H9 (cell line): ENCODE data around the gene ZMIZ2. TPM values are rescaled to one million over a fixed set of nuclear protein-coding genes. Genes with fewer than 3 reads are reported as not detected.

Experiments used
- DNase-seq: peaks from one replicate; pipeline ENCODE4 v3.0.0-alpha.2; 2017
- H2AFZ ChIP-seq: one replicate; pipeline ENCODE4 v1.6.1; 2013; ENCODE audit warnings: mild to moderate bottlenecking, low read length, control low read depth, moderate library complexity
- H2AK5ac ChIP-seq: 2 replicates; pipeline ENCODE4 v1.6.1; 2013; ENCODE audit warnings: low read length, control low read depth, mixed read lengths; ENCODE audit not compliant: insufficient read length
- H2BK120ac ChIP-seq: one replicate; pipeline ENCODE4 v1.6.1; 2013; ENCODE audit warnings: low read depth, mild to moderate bottlenecking, low read length, control low read depth, inconsistent platforms; ENCODE audit not compliant: poor library complexity, severe bottlenecking
- H2BK12ac ChIP-seq: 2 replicates; pipeline ENCODE4 v1.6.1; 2013; ENCODE audit warnings: low read length, control low read depth, mixed read lengths, low read depth; ENCODE audit not compliant: insufficient read length
- H2BK15ac ChIP-seq: 2 replicates; pipeline ENCODE4 v1.6.1; 2013; ENCODE audit warnings: low read depth, low read length, control low read depth
- H2BK20ac ChIP-seq: one replicate; pipeline ENCODE4 v1.6.1; 2013; ENCODE audit warnings: low read depth, mild to moderate bottlenecking, low read length, control low read depth, inconsistent platforms; ENCODE audit not compliant: poor library complexity, severe bottlenecking
- H2BK5ac ChIP-seq: 2 replicates; pipeline ENCODE4 v1.6.1; 2013; ENCODE audit warnings: low read length, control low read depth, mixed read lengths; ENCODE audit not compliant: insufficient read length
- H3K14ac ChIP-seq: 2 replicates; pipeline ENCODE4 v1.6.1; 2013; ENCODE audit warnings: low read length, control low read depth; ENCODE audit not compliant: insufficient read depth
- H3K18ac ChIP-seq: 2 replicates; pipeline ENCODE4 v1.6.1; 2013; ENCODE audit warnings: low read depth, mild to moderate bottlenecking, mixed read lengths, low read length, control low read depth; ENCODE audit not compliant: insufficient read length
- H3K23ac ChIP-seq: 2 replicates; pipeline ENCODE4 v1.6.1; 2013; ENCODE audit warnings: low read length, control low read depth, mixed read lengths, low read depth; ENCODE audit not compliant: insufficient read length
- H3K23me2 ChIP-seq: 2 replicates; pipeline ENCODE4 v1.6.1; 2013; ENCODE audit warnings: low read depth, mild to moderate bottlenecking, mixed read lengths, low read length, control low read depth; ENCODE audit not compliant: insufficient read length, poor library complexity, severe bottlenecking
- H3K27ac ChIP-seq: 2 replicates; pipeline ENCODE4 v1.5.1; 2013; ENCODE audit warnings: low read length, control low read depth, mixed read lengths, low read depth; ENCODE audit not compliant: insufficient read length
- H3K27me3 ChIP-seq: 2 replicates; pipeline ENCODE4 v1.6.1; 2013; ENCODE audit warnings: low read length, control low read depth, inconsistent platforms; ENCODE audit not compliant: insufficient read depth
- H3K4ac ChIP-seq: 2 replicates; pipeline ENCODE4 v1.6.1; 2013; ENCODE audit warnings: low read depth, mild to moderate bottlenecking, control low read depth, inconsistent platforms, low read length, moderate library complexity
- H3K4me1 ChIP-seq: 2 replicates; pipeline ENCODE4 v1.6.1; 2013; ENCODE audit warnings: low read length, control low read depth, inconsistent platforms; ENCODE audit not compliant: insufficient read depth
- H3K4me2 ChIP-seq: 2 replicates; pipeline ENCODE4 v1.6.1; 2013; ENCODE audit warnings: low read length, control low read depth, mixed read lengths; ENCODE audit not compliant: insufficient read length, insufficient read depth
- H3K56ac ChIP-seq: 2 replicates; pipeline ENCODE4 v1.6.1; 2013; ENCODE audit warnings: low read depth, mild to moderate bottlenecking, mixed read lengths, low read length, control low read depth; ENCODE audit not compliant: insufficient read length
- H3K79me1 ChIP-seq: 2 replicates; pipeline ENCODE4 v1.6.1; 2013; ENCODE audit warnings: low read depth, mild to moderate bottlenecking, moderate library complexity, low read length, control low read depth, inconsistent platforms; ENCODE audit not compliant: insufficient read depth, poor library complexity, severe bottlenecking
- H3K79me2 ChIP-seq: 2 replicates; pipeline ENCODE4 v1.6.1; 2013; ENCODE audit warnings: low read length, control low read depth, inconsistent platforms; ENCODE audit not compliant: insufficient read depth
- H3K9ac ChIP-seq: 2 replicates; pipeline ENCODE4 v1.6.1; 2013; ENCODE audit warnings: low read length, control low read depth, mixed read lengths; ENCODE audit not compliant: insufficient read length; ENCODE audit errors: extremely low read depth
- H3K9me3 ChIP-seq: one replicate; pipeline ENCODE4 v1.6.1; 2013; ENCODE audit warnings: low read depth, low read length, inconsistent platforms; ENCODE audit not compliant: control insufficient read depth
- H3T11ph ChIP-seq: one replicate; pipeline ENCODE4 v1.6.1; 2013; ENCODE audit warnings: mild to moderate bottlenecking, low read length, control low read depth, inconsistent platforms
- H4K20me1 ChIP-seq: one replicate; pipeline ENCODE4 v1.6.1; 2013; ENCODE audit not compliant: control insufficient read depth, insufficient read length, insufficient read depth
- H4K5ac ChIP-seq: 2 replicates; pipeline ENCODE4 v1.6.1; 2013; ENCODE audit warnings: low read depth, mild to moderate bottlenecking, mixed read lengths, low read length, control low read depth; ENCODE audit not compliant: insufficient read length
- H4K8ac ChIP-seq: replicated peaks from 2 replicates; pipeline ENCODE4 v1.6.1; 2013; ENCODE audit warnings: low read length, control low read depth, mixed read lengths, low read depth; ENCODE audit not compliant: insufficient read length
- H4K91ac ChIP-seq: 2 replicates; pipeline ENCODE4 v1.6.1; 2013; ENCODE audit warnings: low read depth, mild to moderate bottlenecking, moderate library complexity, mixed read lengths, low read length, control low read depth; ENCODE audit not compliant: insufficient read length
- H3K27ac Mint-ChIP-seq, 3 experiments: 2 replicates in 2 of 3; 3 replicates in 1 of 3; pipeline ENCODE4 v1.8.0; 2020 to 2021; ENCODE audit warnings: mixed read lengths in 3 of 3, mild to moderate bottlenecking in 1 of 3, moderate library complexity in 1 of 3
- H3K27me3 Mint-ChIP-seq: 2 replicates; pipeline ENCODE4 v1.8.0; 2021; ENCODE audit warnings: low read depth, mild to moderate bottlenecking, moderate library complexity, mixed read lengths
- H3K36me3 Mint-ChIP-seq, 3 experiments: 2 replicates in 2 of 3; 3 replicates in 1 of 3; pipeline ENCODE4 v1.8.0; 2020 to 2021; ENCODE audit warnings: low read depth in 3 of 3, mixed read lengths in 3 of 3; ENCODE audit not compliant: insufficient read depth in 1 of 3
- H3K4me1 Mint-ChIP-seq, 2 experiments: 2 replicates each; pipeline ENCODE4 v1.8.0; 2020; ENCODE audit warnings: mixed read lengths in 2 of 2
- H3K4me3 Mint-ChIP-seq, 2 experiments: 2 replicates in 1 of 2; 3 replicates in 1 of 2; pipeline ENCODE4 v1.8.0; 2020 to 2021; ENCODE audit warnings: mild to moderate bottlenecking in 2 of 2, mixed read lengths in 2 of 2, moderate library complexity in 1 of 2
- H3K9me3 Mint-ChIP-seq, 2 experiments: 2 replicates in 1 of 2; 3 replicates in 1 of 2; pipeline ENCODE4 v1.8.0; 2020; ENCODE audit warnings: mild to moderate bottlenecking in 2 of 2, mixed read lengths in 2 of 2, moderate library complexity in 1 of 2
- CTCF ChIP-seq: fragments of 200-600 bp; sonication (generic); conservative IDR thresholded peaks from 3 replicates; pipeline ENCODE4 v1.8.0; 2021; ENCODE audit warnings: antibody characterized with exemption, mild to moderate bottlenecking
- WGBS: extraction: QIAGEN DNeasy Blood & Tissue Kit; methylation state at CpG from one replicate; pipeline ENCODE4 v1.1.7; 2013; ENCODE audit warnings: missing lambda C conversion rate, low lambda C conversion rate, mixed read lengths; ENCODE audit not compliant: insufficient read length; ENCODE audit errors: extremely low coverage; 5-methylcytosine and 5-hydroxymethylcytosine counted together
- total RNA-seq: library from RNA; stranded (reverse); gene quantifications from 2 replicates; pipeline ENCODE4 v1.2.1, GENCODE V29; 2021

The ZMIZ2 gene
- total RNA-seq, 1 experiment from 2014 or later = 72.9 TPM

- H3K4me1 Mint-ChIP-seq = peaks cover 9 to 15% of the 10 kb centered on the region in 2 experiments
- TF ChIP-seq CTCF = no peak
- Histone ChIP-seq H4K20me1 (no peaks in the 10 kb centered on the region), H3K56ac (no peak overlapping the region), H3K18ac (no peak overlapping the region), H2AK5ac (no peak overlapping the region), H2BK15ac (no peak overlapping the region), H3K27me3 (no peaks in the 10 kb centered on the region), H4K91ac (no peak overlapping the region), H2BK120ac (no peak overlapping the region), H3K79me2 (peaks cover 20% of the 10 kb centered on the region; the same call in 1 of the 2 replicates), H3K4me2 (no peak overlapping the region), H2BK20ac (no peak overlapping the region), H3K23ac (no peak overlapping the region), H2BK12ac (no peak overlapping the region), H3K79me1 (peaks cover 2% of the 10 kb centered on the region), H3K9ac (no peak overlapping the region), H4K8ac (no peak overlapping the region), H3K4me1 (no peaks in the 10 kb centered on the region), H2AFZ (no peak overlapping the region), H3T11ph (no peak overlapping the region), H3K9me3 (no peaks in the 10 kb centered on the region), H3K4ac (no peak overlapping the region), H2BK5ac (no peak overlapping the region), H3K23me2 (peaks cover 5% of the 10 kb centered on the region), H3K27ac (no peak overlapping the region), H4K5ac (no peak overlapping the region), H3K14ac (no peak overlapping the region)
- peaks cover 3% of the 10 kb centered on the region; the same call in 1 of the 2 replicates for H3K27me3 Mint-ChIP-seq
- H3K27ac Mint-ChIP-seq = peak overlapping the region in 2 of 3 experiments; percentile 73 to 92; a peak in 5 of 7 replicates
- H3K9me3 Mint-ChIP-seq = peaks cover 2 to 3% of the 10 kb centered on the region in 2 experiments; a peak in 2 of 5 replicates
- no peak overlapping the region for H3K4me3 Mint-ChIP-seq
- no peak for DNase-seq
- WGBS = no CpG with 5 or more reads among the region's 5 CpGs
- H3K36me3 Mint-ChIP-seq = peaks cover 47 to 73% (median 57%) of the 10 kb centered on the region in 3 experiments
Measured at GRCh38 chr7:44801890-44802289, 53.2 kb downstream of the ZMIZ2 start.
